NCI-H774 (cell line): Measurements from ENCODE around the gene RUNX2.

ENCODE experiments used
- DNase-seq: peaks from one replicate; lab custom pipeline; 2025; lab: John Stamatoyannopoulos, UW

Gene RUNX2

DNA sequence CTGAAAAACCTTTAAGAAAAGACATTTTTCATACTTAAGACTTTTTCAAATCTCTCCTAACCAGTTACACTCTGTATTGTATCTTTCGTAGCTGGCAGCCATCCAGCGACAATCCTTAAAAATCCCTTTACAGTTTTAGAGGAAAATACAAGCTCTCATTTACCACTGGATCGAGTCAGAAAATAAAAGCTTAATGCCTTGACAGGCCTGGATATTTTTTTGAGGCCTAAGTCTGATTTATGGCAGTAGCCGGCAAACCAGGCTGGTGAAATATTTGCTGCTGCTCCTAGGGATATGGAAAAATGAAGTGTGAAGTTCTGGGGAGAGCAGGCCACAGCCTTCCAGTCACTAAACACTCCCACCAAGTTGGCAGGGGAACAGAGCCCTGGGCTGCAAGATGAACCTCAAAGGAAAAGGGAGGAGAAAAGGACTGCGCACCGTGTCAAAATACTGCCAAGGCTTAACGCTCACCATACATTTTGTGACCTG lies 262.6 kb downstream of the RUNX2 start:
- DNase-seq: no peak

- DNase-seq: no peak
Measured at GRCh38 chr6:45591306-45591705, 263.2 kb downstream of the RUNX2 start.

DNA sequence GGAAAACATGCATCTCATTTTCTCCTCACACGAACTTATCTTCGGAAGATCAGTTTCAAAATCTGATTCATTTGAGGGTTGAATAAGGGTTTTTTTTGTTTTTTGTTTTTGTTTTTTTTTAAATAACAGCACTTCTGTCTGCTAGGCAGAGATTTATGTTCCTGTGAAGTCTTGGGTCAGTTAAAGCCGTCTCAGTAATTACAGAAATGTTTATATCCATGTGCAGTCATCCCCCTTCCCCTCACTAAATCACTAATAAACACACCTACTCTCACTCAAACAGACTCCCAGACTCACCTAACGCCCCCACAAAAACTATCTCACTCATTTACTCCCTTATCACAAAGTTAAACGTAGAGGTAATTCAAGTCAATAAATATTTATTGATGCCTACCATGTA lies 263.8 kb downstream of the RUNX2 start:
- no peak for DNase-seq

- no peak for DNase-seq
Measured at GRCh38 chr6:45592991-45593390, 264.9 kb downstream of the RUNX2 start.

GRCh38 chr6:45595010-45595851 lies 267.1 kb downstream of the RUNX2 start:
- DNase-seq: no peak

DNA sequence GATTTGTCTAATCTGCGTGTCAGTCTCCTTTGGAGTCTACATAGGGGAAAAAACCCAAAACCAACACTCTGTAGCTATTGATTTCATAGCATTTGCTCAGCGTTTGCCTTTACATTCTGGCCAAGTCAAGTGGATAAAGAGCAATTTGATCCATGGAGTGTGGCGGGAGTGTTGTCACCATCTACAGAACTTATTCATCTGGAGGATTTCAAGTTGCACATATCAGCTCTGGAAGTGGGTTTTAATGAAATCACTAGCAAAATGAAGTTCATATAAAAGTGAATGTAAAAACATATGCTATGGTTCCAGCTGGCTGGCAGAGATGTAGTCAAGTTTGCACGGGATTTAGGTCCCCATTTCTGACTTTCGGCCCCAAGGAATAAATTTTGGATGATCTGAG lies 269.3 kb downstream of the RUNX2 start:
- no peak for DNase-seq

GRCh38 chr6:45599053-45599452 lies 270.9 kb downstream of the RUNX2 start:
- no peak for DNase-seq

- no peak for DNase-seq
Measured at GRCh38 chr6:45605971-45606370, 277.8 kb downstream of the RUNX2 start.

GRCh38 chr6:45606831-45607400 lies 278.8 kb downstream of the RUNX2 start:
- DNase-seq: no peak

GRCh38 chr6:45607798-45608197 lies 279.7 kb downstream of the RUNX2 start:
- no peak for DNase-seq

DNA sequence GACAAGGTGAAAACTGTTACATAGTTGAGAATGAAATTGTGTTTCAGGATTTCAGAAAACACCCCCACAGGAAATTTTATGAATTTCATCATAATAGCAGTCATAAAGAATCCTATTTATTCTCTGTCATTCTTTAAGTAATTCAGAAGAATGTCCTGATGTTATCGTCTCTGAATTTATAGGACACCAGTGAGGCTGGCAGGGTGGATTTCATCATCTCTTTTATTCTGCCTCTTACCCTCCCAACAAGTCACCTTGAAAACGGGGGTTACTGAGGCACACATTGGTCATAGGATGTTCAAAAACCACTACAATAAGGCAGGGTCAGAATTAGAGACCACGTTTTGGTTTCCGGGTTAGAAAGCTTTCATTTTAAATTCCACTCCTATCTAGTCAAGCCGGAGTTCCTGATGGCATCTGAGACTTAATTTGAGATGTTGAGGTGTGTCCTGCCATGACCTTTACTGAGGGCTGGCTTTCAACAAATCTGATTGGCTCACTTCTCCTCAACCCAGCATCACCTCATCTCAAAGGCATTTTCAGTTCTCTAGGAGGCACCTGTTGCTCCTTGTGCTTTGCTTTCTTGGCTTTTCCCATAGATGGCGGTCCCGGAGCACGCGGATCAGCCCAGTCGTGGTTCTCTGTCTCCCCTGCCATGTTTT lies 280.3 kb downstream of the RUNX2 start:
- DNase-seq: no peak

- no peak for DNase-seq
Measured at GRCh38 chr6:45609141-45609638, 281.1 kb downstream of the RUNX2 start.

- DNase-seq: no peak
Measured at GRCh38 chr6:45610374-45610773, 282.2 kb downstream of the RUNX2 start.

DNA sequence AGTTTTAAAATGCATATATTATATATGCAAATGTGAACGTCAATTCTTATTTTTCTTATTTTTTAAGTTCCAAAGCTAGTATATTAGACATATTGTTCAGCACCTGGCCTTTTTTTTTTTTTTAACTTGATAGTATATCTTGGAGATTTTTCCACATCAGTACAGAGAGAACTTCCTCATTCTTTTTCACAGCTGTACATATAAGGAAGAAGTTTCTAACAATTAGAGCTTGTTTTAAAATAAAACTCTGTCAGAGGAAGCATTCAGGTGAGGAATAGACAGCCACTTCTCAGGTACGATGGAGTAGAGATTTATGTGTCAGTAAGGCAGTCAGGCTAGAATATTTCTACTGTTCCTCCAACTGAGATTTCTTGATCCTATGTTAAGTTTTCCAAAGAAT lies 282.7 kb downstream of the RUNX2 start:
- no peak for DNase-seq

DNA sequence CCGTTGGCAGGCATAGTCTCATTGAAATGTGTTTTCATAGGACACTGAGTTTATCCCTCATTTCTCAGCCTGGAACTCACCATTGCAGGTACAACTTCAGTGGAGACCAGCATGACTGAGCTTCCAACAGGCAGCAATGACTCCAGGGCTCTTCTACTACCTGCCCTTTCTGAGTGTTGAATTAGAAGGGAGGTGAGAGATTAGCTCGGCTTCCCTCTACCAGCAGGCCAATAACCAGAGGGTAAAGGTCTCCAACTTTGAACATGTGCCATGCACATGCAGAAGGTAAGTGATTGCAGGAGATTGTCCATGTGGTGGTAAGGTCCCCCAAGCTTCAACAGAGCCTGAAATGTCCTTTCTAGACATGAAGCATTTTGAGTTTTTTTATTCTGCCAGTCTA lies 283.4 kb downstream of the RUNX2 start:
- DNase-seq: no peak

DNA sequence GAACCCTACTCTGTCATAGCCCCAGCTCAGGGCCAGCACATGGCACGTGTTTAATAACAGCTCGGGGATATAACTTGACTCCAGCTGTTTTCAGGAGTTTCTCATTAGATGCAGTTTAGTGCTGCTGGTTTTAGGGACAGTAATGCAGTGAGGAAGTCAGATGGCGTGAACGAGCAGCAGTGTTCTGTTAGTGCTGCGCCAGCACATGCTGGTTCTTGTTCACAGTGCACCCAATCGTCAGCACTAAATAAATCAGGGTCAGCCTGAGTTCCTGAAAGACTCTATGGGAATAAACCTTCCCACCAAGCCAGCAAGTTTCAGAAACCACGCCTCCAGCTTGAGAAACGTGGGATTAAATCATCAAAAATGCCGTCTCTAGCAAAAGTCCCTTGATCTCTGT lies 285.5 kb downstream of the RUNX2 start:
- no peak for DNase-seq

DNA sequence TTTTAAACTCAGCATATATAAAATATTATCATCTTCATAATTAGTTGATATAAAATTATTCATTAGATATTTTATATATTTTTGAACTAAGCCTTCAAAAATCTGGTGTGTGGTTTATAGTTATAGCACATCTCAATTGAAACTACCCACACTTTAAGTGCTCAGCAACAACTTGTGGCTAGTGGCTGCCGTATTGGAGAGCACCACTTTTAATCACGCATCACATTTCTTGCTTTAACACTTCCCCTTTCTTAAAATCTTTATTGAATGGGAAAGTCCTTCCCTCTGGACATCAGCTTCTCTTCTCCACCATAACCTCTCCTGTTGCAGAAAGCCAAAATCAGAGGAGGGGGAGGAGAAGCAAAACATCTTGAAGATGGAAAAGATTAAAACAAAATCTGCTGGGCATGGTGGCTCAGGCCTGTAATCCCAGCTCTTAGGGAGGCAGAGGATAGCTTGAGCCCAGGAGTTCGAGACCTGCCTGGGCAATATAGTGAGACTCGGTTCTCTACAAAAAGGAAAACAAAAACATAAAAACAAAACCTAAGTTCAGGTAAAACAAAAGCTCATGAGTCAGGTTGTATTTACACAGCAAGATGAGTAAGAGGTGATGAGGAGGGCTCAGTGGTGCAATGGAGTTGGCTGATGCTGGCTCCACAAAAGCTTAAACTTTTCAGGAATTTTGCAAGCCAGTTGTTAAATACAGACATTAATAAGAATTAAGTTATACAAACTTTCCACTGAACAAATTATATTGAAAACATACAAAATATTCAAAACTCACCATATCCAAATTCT lies 286.6 kb downstream of the RUNX2 start:
- DNase-seq: no peak

GRCh38 chr6:45616209-45616608 lies 288.1 kb downstream of the RUNX2 start:
- DNase-seq: no peak

DNA sequence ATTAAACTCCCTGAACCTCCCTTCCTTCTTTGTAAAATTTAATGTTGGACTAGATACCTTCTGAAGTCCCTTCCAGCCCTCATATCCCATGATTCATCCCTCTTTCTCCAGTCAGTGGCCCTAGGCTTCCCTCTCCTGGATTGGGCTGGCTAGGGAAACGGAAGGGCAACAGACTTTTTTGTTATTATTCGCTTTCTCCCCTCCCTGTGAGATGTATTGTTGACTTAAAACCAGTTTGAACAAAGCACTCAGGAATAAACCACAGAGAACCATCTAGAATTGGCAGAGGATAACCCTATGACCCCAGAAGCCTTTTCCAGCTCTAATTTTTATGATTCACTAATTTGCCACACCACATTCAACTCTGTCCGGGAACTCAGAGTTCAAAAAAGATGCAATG lies 289.3 kb downstream of the RUNX2 start:
- no peak for DNase-seq

GRCh38 chr6:45618259-45618658 lies 290.1 kb downstream of the RUNX2 start:
- DNase-seq: no peak

GRCh38 chr6:45619211-45619760 lies 291.2 kb downstream of the RUNX2 start:
- no peak for DNase-seq

DNA sequence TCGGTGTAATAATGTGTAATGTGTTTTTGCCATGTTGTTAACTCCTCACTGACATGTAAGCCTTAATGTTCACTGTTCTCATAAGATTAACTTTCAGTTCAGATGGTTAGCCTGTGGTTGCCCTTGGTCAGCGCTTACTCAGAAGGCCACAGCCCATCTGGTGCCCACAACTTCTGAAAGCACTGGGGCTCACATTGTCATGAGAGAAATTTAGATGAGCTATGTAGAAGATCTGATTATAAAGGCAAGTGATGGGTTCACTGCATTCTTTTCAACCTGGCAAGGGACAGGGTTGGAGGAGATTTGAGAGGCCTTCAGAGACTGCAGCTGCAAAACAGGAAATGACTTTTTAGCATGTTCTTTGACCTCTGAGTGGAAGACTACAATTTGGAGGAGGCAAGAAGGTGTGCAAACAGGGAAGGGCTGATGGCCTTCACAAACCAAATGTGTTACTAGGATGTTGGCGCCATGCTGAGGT lies 291.9 kb downstream of the RUNX2 start:
- no peak for DNase-seq
